Activated naive CD8-positive, alpha-beta T cell treated with anti-CD3 and anti-CD28 coated beads for 36 hours (primary cell): Measurements from ENCODE around the gene GPX5. TPM values are rescaled to one million over a fixed set of nuclear protein-coding genes. Genes with fewer than 3 reads are reported as not detected.

Source experiments
- DNase-seq: peaks from one replicate; pipeline ENCODE4 v3.0.0; 2021
- H3K27ac Mint-ChIP-seq: one replicate; pipeline ENCODE4 v1.8.0; 2022; ENCODE audit warnings: mild to moderate bottlenecking, moderate library complexity, mixed read lengths
- H3K27me3 Mint-ChIP-seq: one replicate; pipeline ENCODE4 v1.8.0; 2022; ENCODE audit warnings: mild to moderate bottlenecking, mixed read lengths
- H3K36me3 Mint-ChIP-seq: one replicate; pipeline ENCODE4 v1.8.0; 2021; ENCODE audit warnings: mild to moderate bottlenecking, mixed read lengths
- H3K4me1 Mint-ChIP-seq: one replicate; pipeline ENCODE4 v1.8.0; 2021; ENCODE audit warnings: mixed read lengths
- H3K4me3 Mint-ChIP-seq: one replicate; pipeline ENCODE4 v1.8.0; 2022; ENCODE audit warnings: mild to moderate bottlenecking, moderate library complexity, mixed read lengths
- H3K9me3 Mint-ChIP-seq: one replicate; pipeline ENCODE4 v1.8.0; 2022; ENCODE audit warnings: mixed read lengths
- total RNA-seq, 2 experiments: library from RNA; stranded (reverse); gene quantifications; one replicate each; pipeline ENCODE4 v1.2.3, GENCODE V29; 2021

GPX5 gene
- total RNA-seq, 2 experiments from 2014 or later, result not detected

- Mint-ChIP-seq H3K27ac (no peak overlapping the region), H3K9me3 (no peaks in the 10 kb centered on the region), H3K4me1 (no peaks in the 10 kb centered on the region), H3K4me3 (no peak overlapping the region), H3K36me3 (peaks cover 2% of the 10 kb centered on the region), H3K27me3 (peaks cover 62% of the 10 kb centered on the region)
- no peak for DNase-seq
These were observed 40.3 kb downstream of the GPX5 start for GRCh38 chr6:28565823-28566526.

DNA sequence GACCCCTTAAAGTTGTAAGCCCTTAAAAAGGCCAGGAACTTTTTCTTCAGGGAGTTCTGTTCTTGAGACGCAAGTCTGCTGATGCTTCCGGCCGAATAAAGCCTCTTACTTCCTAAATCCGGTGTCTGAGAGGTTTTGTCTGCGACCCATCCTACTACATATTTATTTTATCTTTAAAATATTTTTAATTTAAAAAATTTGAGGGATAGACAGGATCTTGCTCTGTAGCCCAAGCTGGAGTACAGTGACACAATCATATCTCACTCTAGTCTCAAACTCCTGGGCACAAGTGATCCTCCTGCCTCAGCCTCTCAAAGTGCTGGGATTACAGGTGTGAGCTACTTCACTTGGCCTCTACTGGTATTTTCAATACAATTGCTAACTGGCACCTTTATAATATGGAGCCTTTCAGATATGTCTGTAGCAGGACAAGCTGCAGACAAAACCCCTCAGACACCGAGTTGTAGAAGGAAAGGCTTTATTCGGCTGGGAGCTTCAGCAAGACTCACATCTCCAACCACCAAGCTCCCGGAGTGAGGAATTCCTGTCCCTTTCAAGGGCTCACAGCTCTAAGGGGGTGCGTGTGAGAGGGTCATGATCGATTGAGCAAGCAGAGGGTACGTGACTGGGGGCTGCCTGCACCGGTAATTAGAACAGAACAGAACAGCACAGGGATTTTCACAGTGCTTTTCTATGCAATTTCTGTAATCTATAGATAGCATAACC is 41.0 kb downstream of the GPX5 start:
- Mint-ChIP-seq H3K4me3 (no peak overlapping the region), H3K9me3 (no peaks in the 10 kb centered on the region), H3K36me3 (peaks cover 2% of the 10 kb centered on the region), H3K4me1 (no peaks in the 10 kb centered on the region), H3K27me3 (peaks cover 58% of the 10 kb centered on the region), H3K27ac (no peak overlapping the region)
- DNase-seq, result no peak

DNA sequence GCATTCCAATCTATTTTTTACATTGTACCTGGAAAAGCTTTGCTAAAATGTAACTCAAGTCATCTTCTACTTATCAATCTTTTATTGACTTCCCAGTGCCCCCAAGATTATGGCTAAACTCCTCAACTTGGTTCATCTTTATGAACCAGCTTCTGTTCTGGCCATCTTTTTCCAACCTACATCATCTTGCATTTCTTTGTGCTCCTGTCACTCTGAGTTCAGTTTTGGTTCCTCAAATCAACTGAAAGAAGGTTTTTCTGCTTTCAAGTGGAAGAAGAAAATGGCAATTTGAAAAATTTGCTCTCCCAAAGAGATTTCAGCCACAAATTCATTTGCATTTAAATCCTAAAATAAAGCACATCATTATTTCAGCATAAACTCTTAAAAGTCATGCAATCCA is 41.8 kb downstream of the GPX5 start:
- Mint-ChIP-seq H3K27ac (no peak overlapping the region), H3K27me3 (peaks cover 63% of the 10 kb centered on the region), H3K36me3 (peaks cover 2% of the 10 kb centered on the region), H3K4me3 (no peak overlapping the region), H3K9me3 (no peaks in the 10 kb centered on the region), H3K4me1 (no peaks in the 10 kb centered on the region)
- no peak for DNase-seq

DNA sequence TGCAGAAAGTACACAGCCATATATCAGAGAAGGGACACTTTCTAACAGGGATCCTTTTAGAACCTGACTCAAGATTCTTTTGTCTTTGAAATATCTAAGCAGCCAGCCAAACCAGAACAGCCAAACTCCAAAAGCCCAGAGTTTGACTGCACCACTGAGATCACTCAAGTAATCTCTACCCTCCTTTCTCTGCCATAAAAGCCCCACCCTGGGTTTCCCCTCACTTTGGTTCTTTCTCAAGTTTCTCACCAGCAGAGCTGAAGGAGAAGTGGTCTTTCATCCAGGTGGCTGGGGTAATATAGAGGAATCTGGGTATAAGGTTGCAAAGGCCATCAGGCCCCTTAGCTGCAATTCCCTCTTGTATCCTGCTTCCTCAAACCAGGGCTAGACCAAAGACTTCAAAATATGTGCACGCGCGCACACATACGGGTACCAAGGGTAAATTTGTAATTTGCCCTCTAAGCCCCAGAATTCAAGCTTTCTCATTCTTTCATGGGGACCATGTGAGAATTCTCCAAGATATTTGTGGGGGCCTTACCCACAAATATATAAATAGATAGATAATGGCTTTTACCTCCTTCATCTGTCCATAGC is 42.9 kb downstream of the GPX5 start:
- Mint-ChIP-seq H3K9me3 (no peaks in the 10 kb centered on the region), H3K4me1 (no peaks in the 10 kb centered on the region), H3K27me3 (peaks cover 65% of the 10 kb centered on the region), H3K4me3 (no peak overlapping the region), H3K27ac (no peak overlapping the region), H3K36me3 (peaks cover 2% of the 10 kb centered on the region)
- no peak for DNase-seq

DNA sequence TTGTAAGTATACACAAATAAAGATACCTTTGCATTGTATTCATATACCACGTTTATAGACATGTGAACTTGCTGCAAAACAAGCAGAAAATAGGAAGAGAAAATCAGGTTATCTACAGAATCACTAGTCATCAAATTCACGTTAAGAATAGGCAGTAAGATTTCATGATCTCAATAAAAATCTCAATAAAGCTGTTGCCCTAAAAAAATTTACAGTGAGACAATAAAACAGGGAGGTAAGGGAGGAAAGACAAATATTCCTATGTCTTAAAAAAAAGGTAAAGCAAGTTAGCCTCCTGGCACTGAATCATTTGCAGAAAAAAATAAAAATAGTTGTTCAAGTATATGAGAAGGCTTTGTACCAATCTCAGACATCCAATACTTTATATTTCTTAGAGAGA is 44.1 kb downstream of the GPX5 start:
- H3K27me3 Mint-ChIP-seq, result peaks cover 66% of the 10 kb centered on the region
- H3K4me1 Mint-ChIP-seq, result no peaks in the 10 kb centered on the region
- peaks cover 2% of the 10 kb centered on the region for H3K36me3 Mint-ChIP-seq
- DNase-seq, result no peak
- no peak overlapping the region for H3K4me3 Mint-ChIP-seq
- no peak overlapping the region for H3K27ac Mint-ChIP-seq
- no peaks in the 10 kb centered on the region for H3K9me3 Mint-ChIP-seq

- Mint-ChIP-seq H3K4me3 (no peak overlapping the region), H3K9me3 (no peaks in the 10 kb centered on the region), H3K36me3 (no peaks in the 10 kb centered on the region), H3K27ac (no peak overlapping the region), H3K27me3 (peaks cover 37% of the 10 kb centered on the region), H3K4me1 (peaks cover 1% of the 10 kb centered on the region)
- no peak for DNase-seq
These were observed 54.8 kb downstream of the GPX5 start for GRCh38 chr6:28580475-28580874.

DNA sequence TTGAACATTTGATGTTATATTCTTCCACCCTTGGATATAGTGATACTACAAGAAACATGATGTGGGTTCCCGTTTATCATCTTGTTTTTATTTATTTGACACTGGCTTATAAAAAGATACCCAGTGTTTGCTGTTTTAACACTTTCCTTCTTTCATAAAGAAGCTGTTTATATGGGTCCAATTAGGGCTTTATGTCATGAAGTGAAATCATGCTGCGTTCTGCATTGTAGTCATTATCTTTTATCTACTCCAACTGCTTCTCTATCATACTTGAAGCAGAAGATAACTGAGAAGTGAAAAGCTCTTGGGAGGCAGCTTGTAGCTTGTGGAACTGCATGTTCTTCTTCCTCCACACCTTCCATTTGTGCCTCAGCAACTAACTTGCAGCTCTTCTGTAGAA is 57.8 kb downstream of the GPX5 start:
- Mint-ChIP-seq H3K9me3 (no peaks in the 10 kb centered on the region), H3K27ac (no peak overlapping the region), H3K4me1 (peaks cover 9% of the 10 kb centered on the region), H3K4me3 (no peak overlapping the region), H3K36me3 (no peaks in the 10 kb centered on the region), H3K27me3 (peaks cover 58% of the 10 kb centered on the region)
- DNase-seq, result no peak

Other genes with a start within 250 kb of the GPX5 start
- gene PGBD1, start 244.3 kb upstream of the GPX5 start, total RNA-seq, result 1 to 10 TPM; 3.4 to 3.8 TPM
- 1 to 10 TPM; 2.5 to 3.0 TPM for gene ZSCAN31, start 189.7 kb upstream of the GPX5 start, total RNA-seq
- 1 to 10 TPM; 1.8 TPM for gene ZKSCAN3, start 175.9 kb upstream of the GPX5 start, total RNA-seq
- 1 to 10 TPM; 6.8 to 7.2 TPM for gene ZSCAN12, start 126.1 kb upstream of the GPX5 start, total RNA-seq
- 1 to 10 TPM; 1.3 to 1.6 TPM for gene ZSCAN23, start 82.4 kb upstream of the GPX5 start, total RNA-seq
- not detected for gene GPX6, start 10.1 kb upstream of the GPX5 start, total RNA-seq